Measurements from ENCODE around the gene HAUS6.
A peak's percentile ranks its signal among the peaks of the same experiment; 100 is the strongest.
"Not testable (repeated sequence)": the region's sequence is repeated elsewhere in the genome, so short reads cannot be mapped to it uniquely, and the experiment has no call there.

HAUS6 gene

GRCh38 chr9:19102631-19103345 lies at the start of gene HAUS6:
Gene HAUS6, minus strand, starts transcription at chr9:19102904. Its CDS starts 253 bp downstream, at chr9:19102651.
- peak; percentile 81 to 90 for DNase-seq

DNA sequence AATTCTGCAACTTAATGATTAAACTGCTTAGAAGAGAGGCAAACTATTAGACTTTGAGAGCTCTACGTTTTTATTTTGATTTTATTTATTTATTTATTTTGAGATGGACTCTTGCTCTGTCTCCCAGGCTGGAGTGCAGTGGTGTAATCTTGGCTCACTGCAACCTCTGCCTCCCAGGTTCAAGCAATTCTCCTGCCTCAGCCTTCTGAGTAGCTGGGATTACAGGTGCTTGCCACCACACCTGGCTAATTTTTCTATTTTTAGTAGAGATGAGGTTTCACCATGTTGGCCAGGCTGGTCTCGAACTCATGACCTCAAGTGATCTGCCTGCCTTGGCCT lies 49.4 kb upstream of the HAUS6 start:
- DNase-seq, result not testable (repeated sequence)

GRCh38 chr9:19151425-19152159 lies 48.9 kb upstream of the HAUS6 start:
- no peak for DNase-seq

- no peak for DNase-seq
These were observed 46.5 kb upstream of the HAUS6 start for GRCh38 chr9:19149230-19149629.

DNA sequence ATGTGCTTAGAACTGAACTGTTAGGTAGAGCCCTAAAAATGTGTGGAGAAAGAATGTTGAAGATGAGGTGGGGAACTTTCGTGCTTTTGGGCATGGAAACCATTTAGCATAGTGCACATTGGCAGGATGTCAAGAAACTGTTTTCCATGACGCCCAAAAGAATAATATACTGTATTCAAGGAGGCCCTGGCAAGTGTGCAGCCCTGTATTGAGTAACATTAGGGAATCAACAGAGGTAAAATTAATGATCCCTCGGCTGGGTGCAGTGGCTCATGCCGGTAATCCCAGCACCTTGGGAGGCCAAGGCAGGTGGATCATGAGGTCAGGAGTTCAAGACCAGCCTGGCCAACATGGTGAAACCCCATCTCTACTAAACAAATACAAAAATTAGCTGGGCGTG lies 45.5 kb upstream of the HAUS6 start:
- DNase-seq, result no peak

DNA sequence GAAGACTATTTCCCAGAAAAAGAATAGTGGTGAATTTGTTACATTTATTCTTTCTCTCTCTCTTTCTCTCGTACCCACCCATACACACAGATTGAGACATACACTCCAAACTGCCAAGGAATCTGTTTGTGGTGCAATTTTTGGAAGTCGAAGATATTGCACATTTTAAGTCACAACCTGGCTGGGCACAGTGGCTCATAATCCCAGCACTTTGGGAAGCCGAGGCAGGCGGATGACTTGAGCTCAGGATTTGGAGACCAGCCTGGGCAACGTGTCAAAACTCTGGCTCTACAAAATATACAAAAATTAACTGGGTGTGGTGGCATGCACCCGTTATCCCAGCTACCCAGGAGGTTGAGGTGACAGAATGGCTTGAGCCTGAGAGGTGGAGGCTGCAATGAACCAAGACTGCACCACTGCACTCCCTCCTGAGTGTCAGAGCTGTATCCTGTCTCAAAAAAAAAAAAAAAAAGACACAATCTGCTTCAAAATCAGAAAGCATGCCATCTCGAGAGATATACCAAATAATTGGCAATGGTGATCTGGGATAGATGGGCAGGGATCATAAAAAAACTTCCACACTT lies 43.8 kb upstream of the HAUS6 start:
- no peak for DNase-seq

- no peak for DNase-seq
These were observed 43.2 kb upstream of the HAUS6 start for GRCh38 chr9:19145881-19146280.

DNA sequence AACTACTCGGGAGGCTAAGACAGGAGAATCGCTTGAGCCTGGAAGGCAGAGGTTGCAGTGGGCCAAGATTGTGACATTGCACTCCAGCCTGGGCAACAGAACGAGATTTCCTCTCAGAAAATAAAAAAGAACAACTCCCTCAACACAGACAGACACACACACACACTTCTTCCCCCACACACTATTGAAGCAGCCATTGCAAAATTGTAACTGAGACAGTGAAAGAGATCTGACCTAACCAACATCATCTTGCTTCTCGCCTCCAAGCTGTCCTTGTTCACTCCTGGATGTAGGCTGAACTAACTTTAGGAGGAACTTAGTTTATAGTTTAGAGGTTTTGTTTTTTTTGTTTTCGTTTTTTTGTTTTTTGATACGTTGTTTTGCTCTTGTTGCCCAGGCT lies 37.6 kb upstream of the HAUS6 start:
- no peak for DNase-seq

- DNase-seq, result peak; percentile 8 to 37
These were observed 35.4 kb upstream of the HAUS6 start for GRCh38 chr9:19138084-19138483.

DNA sequence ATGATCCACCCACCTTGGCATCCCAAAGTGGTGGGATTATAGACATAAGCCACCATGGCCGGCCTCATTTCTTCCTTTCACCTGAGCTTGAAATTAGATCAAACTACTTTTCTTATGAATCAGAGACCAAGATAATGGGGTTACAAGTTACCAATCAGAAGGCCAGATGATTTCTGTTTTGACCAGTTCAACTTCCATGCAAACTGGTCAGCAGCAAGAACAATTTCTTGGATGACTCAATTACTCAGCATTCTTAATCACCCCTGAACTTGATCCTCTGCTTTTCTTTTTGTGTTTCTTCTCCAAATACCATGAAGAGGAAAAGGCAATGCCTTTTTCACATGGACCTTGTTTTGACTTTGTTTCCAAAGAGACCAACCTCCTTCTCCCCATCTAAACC lies 34.6 kb upstream of the HAUS6 start:
- DNase-seq, result no peak

DNA sequence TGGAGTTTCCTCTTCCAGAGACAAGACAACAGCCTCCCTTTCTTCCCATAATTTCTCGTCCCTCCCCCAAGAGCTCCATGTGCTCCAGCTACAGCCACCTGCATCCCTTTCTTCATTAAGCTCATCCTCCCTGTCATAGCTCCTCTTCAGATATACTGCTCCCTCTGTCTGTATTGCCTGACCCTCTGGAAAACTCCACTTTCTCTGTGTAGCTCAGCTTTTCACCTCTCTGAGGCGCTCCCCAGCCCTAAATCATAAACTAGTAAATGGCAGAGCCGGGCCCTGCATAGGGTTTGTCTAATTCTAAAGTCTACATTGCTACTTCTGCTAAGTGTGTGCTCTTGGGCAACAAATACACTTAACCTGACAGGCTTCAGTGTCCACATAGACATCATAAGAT lies 33.4 kb upstream of the HAUS6 start:
- DNase-seq, result no peak

DNA sequence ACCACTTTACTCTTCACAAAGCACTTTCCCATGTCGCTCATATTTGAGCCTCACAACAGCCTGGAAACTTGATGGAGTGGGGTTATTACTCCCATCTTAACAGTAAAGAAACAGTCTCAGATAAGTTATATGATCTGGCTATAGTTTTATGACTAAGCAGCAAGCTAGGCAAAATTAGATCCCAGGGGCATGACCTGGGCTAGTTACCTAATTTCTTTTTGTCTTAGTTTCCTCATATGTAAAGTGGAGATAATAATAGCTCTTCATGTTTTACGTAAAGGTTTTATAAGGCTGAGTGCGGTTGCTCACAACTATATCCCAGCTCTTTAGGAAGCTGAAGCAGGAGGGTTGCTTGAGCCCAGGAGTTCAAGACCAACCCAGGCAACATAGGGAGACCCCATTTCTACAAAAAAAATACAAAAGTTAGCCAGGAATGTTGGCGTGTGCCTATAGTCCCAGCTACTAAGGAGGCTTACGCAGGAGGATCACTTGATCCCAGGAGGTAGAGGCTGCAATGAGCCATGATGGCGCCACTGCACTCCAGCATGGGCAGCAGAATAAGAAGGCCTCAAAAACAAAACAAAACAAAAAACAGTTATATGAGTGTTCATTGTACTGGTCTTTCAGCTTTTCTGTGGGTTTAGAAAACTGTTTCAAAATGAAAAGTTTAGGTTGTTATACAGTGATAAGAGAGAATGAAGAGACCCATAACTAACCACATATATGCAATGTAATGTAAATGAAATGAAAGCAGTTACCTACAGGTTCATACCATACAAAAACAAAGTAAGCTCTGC lies 31.0 kb upstream of the HAUS6 start:
- no peak for DNase-seq

DNA sequence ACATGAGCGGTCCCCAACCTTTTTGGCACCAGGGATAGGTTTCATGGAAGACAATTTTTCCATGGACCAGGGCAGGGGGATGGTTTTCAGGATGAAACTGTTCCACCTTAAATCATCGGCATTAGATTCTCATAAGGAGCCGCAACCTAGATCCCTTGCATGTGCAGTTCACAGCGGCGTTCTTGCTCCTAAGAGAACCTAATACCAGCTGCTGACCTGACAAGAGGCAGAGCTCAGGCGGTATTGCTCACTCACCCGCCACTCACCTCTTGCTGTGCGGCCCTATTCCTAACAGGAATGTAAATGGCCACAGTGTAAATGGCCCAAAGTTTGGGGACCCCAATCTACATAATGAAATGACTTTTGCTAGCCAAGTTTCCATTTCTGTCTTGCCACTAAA lies 27.7 kb upstream of the HAUS6 start:
- no peak for DNase-seq

- DNase-seq, result no peak
These were observed 25.3 kb upstream of the HAUS6 start for GRCh38 chr9:19127871-19128500.

DNA sequence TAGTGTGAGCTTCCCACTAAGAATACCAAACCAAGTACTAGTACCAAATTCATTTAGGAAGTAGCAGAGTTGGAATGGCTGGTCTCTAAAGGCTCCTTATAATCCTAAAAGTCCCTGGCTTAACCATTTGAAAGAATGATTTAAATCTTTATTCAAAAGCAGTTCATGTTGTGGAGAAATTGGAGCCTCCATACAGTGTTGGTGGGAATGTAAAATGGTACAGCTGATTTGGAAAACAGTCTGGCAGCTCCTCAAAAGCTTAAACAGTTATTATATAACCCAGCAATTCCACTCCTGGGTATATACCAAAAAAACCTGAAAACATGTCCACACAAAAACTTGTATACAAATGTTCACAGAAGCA lies 21.7 kb upstream of the HAUS6 start:
- DNase-seq, result no peak

- DNase-seq, result no peak
These were observed 19.9 kb upstream of the HAUS6 start for GRCh38 chr9:19122490-19123042.

GRCh38 chr9:19120877-19121276 lies 18.2 kb upstream of the HAUS6 start:
- DNase-seq, result no peak

DNA sequence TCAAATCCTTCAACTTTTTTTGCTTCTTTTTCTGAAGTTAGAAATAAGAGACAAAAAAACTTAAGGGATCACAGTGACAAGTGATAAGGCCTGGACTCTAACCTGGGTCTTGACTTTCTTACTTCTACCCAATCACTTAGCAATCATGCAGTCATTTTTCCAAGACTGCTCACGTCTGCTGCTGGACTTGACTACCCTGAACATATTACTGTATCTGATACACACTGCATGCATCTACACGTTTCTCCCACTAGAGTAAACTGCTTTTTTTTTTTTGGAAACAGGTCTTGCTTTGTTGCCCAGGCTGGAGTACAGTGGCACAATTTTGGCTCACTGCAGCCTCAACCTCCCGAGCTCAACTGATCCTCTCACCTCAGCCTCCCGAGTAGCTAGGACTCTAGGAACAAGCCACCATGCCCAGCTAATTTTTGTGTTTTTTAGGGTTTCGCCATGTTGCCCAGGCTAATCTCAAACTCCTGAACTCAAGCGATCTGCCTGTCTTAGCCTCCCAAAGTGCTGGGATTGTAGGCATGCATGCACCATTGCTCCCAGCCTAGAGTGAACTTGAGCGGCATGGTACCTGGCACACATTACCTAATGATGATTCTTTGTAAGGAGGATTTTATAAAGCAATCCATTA lies 17.2 kb upstream of the HAUS6 start:
- no peak for DNase-seq

- DNase-seq, result no peak
These were observed 16.5 kb upstream of the HAUS6 start for GRCh38 chr9:19119246-19119645.

GRCh38 chr9:19117039-19117716 lies 14.5 kb upstream of the HAUS6 start:
- no peak for DNase-seq

GRCh38 chr9:19116107-19116790 lies 13.5 kb upstream of the HAUS6 start:
- DNase-seq, result no peak

All from NCI-H187 (cell line).